ENCODE data around the gene MPG.
A peak's percentile ranks its signal among the peaks of the same experiment; 100 is the strongest.

Gene MPG

GRCh38 chr16:64914-65255, 13.1 kb upstream of the MPG start:
- peak; percentile 36 for FAIRE-seq

GRCh38 chr16:65745-66144, 12.3 kb upstream of the MPG start:
- FAIRE-seq (peak; percentile 89), DNase-seq (ENCODE audit: insufficient read length, low spot score) (peak; percentile 86)

More at GRCh38 chr16:64914-65255, 13.1 kb upstream of the MPG start:
- DNase-seq (ENCODE audit: insufficient read length, low spot score), result no peak

DNA sequence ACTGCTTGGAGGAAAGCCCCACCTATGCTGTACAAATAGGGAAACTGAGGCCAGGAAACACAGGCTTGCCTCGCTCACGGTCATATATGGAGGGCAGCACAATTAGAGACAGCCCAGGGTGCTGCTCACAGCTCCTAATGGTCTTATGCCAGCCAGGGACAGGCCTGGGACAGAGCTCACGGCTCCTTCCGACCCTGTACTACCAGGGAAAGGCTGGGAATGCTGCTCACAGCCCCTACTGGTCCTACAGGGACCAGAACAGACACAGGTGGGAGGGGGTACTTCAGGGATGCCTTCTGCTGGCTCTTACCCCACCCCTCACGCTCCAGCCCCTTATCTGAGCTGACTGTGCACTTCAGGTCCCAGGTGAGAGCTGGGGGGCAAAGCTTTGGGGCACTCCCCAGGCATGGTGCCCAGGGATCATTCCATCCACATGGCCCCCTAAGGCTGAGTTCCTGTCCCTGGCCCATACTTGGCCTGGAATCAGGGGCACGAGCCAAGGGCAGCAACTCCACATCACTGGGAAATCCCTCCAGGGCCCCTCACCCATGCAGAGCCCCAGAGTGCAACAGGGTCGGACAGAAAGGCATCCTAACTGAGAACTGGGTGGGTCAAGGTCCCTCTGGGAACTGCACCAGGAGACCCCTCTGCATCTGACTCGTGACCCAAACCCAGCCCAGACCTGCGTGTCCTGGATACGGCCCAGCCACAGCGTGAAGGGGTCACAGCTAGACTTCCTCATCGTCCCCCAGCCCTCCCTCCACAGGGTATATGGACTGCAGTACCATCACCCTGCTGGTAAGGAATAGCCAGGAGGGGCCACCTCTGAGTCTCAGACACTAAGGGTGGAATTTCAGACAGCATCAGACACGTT, 11.5 kb upstream of the MPG start:
- DNase-seq (ENCODE audit: insufficient read length, low spot score) (no peak), FAIRE-seq (no peak)

GRCh38 chr16:67183-67791, 10.7 kb upstream of the MPG start:
- peak; percentile 42 for FAIRE-seq

DNA sequence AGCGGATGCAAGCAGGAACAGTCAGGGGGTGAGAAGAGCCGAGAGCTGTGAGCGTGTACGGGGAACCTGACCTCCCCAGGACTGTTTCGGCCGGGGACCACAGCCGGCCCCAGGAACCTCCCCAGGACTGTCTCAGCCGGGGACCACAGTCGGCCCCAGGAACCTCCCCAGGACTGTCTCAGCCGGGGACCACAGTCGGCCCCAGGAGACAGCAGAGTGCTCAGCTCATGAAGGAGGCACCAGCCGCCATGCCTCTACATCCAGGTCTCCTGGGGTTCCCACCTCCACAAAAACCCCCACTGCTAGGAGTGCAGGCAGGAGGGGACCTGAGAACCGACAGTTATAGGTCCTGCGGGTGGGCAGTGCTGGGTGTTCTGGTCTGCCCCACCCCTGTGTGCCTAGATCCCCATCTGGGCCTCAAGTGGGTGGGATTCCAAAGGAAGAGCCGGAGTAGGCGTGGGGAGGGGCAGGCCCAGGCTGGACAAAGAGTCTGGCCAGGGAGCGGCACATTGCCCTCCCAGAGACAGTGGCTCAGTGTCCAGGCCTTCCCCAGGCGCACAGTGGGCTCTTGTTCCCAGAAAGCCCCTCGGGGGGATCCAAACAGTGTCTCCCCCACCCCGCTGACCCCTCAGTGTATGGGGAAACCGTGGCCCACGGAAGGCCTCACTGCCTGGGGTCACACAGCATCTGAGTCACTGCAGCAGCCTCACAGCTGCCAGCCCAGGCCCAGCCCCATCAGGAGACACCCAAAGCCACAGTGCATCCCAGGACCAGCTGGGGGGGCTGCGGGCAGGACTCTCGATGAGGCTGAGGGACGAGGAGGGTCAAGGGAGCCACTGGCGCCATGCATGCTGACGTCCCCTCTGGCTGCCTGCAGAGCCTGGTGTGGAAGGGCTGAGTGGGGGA, 9.9 kb upstream of the MPG start:
- DNase-seq (ENCODE audit: insufficient read length, low spot score) (no peak), FAIRE-seq (no peak)

More at GRCh38 chr16:67183-67791, 10.7 kb upstream of the MPG start:
- no peak for DNase-seq (ENCODE audit: insufficient read length, low spot score)

- FAIRE-seq (no peak), DNase-seq (ENCODE audit: insufficient read length, low spot score) (no peak)
Observed at GRCh38 chr16:69181-69580, 8.8 kb upstream of the MPG start.

GRCh38 chr16:71210-71539, 6.8 kb upstream of the MPG start:
- DNase-seq (ENCODE audit: insufficient read length, low spot score), result no peak
- FAIRE-seq, result no peak

- DNase-seq (ENCODE audit: insufficient read length, low spot score), result peak; percentile 77
- peak; percentile 83 for FAIRE-seq
Observed at GRCh38 chr16:71540-72401, 6.3 kb upstream of the MPG start.

- peak; percentile 93 for FAIRE-seq
- DNase-seq (ENCODE audit: insufficient read length, low spot score), result peak; percentile 61
Observed at GRCh38 chr16:72561-73548, 5.2 kb upstream of the MPG start, which contains the start of gene RHBDF1. Gene RHBDF1, minus strand, starts transcription at chr16:72631. Its CDS starts 7,616 bp downstream, at chr16:65015.

DNA sequence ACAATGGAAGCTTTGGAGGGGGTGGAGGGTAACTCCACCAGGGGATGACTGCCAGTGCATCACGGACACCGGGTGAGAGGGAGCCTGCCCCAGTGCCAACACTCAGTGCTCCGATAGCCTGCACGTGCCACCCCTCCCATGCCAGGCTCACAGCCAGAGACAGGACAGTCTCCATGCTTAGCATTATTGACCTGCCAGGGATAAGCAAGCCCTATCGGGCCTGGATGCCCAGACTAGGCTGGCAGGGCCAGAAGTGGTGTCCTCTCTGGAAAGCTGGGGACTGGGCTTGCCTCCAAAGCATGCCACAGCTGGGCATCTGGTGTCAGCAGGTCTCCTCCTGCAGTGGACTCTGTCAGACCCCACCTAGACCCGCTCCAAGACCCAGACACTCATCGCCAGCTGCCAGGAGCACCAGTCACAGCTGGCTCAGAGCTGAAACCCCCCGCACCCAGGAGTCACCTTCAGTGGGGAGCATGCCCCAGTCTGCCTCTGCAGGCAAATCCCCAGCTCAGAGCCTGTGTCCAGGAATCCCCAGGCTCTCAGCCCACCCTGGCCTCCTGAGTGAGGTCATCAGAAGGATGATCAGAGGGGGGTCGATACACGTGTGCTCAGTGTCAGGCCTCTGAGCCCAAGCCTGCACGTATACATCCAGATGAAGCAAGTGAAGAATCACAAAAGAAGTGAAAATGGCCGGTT, 3.8 kb upstream of the MPG start:
- FAIRE-seq, result no peak
- DNase-seq (ENCODE audit: insufficient read length, low spot score), result no peak

- FAIRE-seq, result no peak
- DNase-seq (ENCODE audit: insufficient read length, low spot score), result no peak
Observed at GRCh38 chr16:74747-75334, 3.2 kb upstream of the MPG start.

DNA sequence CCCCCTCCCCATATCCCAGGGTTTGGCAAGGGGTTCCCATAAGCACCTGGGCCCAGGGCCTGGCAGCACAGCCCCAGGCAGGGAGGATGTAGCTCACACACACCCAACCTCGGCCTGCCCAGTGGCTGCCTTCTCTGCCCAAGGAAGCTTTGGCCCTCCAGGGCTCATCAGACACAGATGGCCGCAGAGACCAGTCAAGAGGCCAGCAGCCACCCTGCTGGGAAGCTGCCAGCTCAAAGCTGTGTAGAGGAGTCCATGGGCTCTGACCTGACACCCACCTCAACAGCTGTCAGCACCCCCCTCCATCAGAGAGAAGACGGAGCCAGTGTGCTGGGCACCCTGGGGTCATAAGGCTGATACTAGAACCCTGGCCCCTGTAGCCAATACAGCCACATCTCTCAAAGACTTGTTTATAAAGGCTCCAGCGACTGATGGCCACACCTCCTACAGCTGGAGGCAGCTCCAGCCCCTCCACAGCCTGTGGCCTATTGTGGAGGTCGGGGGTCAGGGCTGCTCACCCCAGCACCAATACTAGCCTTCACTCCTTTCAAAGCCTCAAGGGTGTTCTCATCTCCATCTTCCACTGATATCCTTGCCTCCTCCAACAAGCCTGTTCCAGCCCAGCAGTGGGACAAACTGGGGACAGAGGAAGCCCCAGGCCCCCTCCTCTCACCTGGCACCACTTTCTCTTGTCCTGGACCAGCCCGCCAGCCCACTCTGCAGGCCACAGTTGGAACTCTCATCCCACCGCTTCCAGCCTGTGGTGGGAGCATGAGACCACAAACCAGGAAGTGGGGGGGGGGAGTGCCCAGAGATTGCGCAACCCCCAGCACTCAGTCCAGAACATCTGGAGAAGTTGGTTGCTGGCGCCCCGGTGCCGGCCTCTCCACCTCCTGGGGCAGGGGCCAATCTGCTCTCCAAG, 2.2 kb upstream of the MPG start:
- DNase-seq (ENCODE audit: insufficient read length, low spot score) (peak; percentile 80), FAIRE-seq (no peak)

DNA sequence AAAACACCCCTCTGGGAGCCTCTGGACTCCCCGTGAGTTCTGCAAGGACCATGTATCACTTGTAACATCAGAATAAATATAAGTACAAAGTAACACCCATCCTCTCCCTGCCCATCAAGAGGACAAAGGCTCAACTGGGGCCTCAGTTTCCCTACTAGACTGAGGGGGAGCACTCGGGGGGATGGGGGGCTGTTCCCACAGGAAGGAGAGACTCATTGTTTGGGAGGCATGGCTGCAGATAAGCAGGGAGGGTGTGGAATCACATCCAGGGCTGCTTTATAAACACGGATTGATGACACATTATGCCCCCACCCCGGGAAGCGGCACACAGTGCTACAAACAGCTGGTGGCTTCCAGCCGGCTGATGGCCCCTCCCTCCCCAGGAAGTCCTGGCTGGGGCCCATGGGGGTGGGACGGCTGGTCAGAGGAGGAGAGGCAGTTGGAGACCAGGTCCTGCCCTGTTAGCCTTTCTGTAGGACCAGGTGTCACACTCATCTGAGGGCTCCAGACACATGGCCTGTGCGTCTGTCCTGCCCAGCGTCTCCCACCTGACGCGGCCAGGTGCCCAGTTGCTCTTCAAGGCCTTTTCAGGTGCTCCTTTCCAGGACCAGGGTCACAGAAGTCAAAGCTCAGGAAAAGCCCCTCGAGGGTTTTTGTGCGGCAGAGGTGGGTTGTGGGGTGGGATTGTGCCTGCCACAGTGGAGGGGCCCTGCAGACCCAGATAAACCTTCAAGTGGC, 1.3 kb upstream of the MPG start:
- FAIRE-seq (peak; percentile 71), DNase-seq (ENCODE audit: insufficient read length, low spot score) (peak; percentile 60)

DNA sequence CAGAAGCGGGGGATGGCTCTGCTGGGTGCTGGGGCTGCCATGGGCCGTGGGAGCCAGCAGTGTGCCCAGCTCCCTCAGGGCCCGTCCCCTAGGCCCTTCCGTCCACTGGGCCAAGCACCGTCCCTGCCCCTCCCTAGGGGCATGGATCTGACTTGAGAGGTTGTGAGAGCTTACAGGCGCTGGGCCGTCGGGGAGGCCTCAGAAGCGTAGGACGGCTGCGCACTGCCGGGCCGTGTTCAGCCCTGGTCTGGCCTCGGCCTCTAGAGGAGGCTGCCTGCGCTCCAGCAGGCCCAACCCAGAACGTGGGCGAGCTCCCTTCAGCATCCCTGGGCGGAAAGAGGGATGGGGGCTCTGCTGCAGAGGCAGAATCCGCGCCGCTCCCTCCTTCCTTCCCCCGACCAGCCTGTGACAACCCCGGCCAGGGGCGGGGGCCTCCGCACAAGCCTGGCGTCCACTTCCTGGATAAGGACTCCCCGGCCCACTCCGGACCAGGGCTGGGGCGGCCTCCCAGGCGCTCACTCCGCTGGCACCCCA, 685 bp upstream of the MPG start:
- no peak for FAIRE-seq
- DNase-seq (ENCODE audit: insufficient read length, low spot score), result no peak

GRCh38 chr16:78444-79150, 572 bp downstream of the MPG start:
- peak; percentile 4 for FAIRE-seq
- peak; percentile 26 for DNase-seq (ENCODE audit: insufficient read length, low spot score)
